ENCODE measurements around the gene USP48.
"Not testable (repeated sequence)": the region's sequence is repeated elsewhere in the genome, so short reads cannot be mapped to it uniquely, and the experiment has no call there.

The USP48 gene

DNA sequence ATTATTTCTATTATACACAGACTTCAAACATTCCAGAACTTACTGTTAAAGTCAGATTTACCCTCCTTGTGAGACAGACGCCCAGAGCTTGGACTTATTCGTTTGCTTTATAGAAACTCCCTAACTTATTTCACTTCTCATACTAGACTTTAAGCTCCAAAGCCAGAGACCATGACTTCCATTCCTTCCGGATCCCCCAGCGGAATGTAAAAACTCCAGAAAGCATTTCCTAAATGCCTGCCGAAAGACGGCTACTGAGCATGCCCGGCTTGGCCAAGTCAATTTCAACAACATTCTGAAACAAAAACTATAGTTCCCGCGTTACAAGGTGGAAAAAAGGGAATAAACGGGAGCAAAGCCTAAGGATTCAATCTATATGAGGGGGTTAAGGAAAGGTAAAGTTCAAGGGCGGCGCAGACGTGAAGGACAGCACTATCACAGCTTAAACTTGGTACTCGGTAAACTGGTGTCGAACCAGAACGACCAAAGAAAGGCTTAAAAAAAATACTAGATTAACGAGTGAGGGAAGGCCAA, 1.1 kb downstream of the USP48 start:
- Histone ChIP-seq H3K36me3 (ENCODE audit: low read length) (no peaks in the 10 kb centered on the region), H2AFZ (ENCODE audit: low read depth, low read length, severe bottlenecking) (peak overlapping the region; percentile 30)
- TF ChIP-seq, protein P1, sequence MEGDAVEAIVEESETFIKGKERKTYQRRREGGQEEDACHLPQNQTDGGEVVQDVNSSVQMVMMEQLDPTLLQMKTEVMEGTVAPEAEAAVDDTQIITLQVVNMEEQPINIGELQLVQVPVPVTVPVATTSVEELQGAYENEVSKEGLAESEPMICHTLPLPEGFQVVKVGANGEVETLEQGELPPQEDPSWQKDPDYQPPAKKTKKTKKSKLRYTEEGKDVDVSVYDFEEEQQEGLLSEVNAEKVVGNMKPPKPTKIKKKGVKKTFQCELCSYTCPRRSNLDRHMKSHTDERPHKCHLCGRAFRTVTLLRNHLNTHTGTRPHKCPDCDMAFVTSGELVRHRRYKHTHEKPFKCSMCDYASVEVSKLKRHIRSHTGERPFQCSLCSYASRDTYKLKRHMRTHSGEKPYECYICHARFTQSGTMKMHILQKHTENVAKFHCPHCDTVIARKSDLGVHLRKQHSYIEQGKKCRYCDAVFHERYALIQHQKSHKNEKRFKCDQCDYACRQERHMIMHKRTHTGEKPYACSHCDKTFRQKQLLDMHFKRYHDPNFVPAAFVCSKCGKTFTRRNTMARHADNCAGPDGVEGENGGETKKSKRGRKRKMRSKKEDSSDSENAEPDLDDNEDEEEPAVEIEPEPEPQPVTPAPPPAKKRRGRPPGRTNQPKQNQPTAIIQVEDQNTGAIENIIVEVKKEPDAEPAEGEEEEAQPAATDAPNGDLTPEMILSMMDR (IDR thresholded peaks at IDR 0.05; ENCODE audit: insufficient read depth, low read length, poor library complexity, severe bottlenecking): no peak

DNA sequence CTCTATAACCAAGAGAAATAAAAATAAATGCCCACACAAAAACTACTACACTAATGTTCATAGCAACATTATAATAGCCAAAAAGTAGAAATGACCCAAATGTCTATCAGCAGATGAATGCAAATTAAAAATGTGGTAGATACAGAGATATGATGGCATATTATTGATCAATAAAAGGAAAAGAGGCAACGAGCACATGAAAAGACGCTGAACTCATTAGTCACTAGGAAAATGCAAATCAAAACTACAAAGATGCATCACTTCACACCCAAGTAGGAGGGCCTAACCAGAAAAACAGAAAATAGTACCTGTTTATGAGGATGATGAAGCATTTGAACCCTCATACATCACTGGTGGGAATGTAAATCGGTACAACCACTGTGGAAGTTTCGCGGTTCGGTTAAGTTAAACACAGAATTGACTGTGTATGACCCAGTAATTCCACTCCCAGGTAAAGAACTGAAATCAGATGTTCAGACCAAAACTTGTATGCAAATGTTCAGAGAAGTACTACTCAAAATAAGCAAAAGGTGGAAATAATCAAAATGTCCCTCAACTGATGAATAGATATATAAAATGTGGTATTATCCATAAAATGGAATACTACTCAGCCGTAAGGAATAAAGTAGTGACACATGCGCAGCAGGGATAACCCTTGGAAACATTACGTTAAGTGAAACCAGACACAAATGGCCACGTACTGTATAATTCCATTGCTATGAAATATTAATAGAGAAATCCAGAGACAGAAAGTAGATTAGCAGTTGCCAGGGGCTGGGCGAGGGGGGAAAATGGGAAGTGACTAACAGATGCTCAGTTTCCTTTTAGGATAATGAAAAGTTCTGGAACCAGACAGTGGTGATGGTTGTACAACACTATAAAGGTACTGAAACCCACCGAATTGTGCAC, 3.1 kb downstream of the USP48 start:
- Histone ChIP-seq H4K20me1 (ENCODE audit: low read depth, low read length) (peaks cover 4% of the 10 kb centered on the region; the same call in 1 of the 2 replicates), H3K4me2 (ENCODE audit: low read depth, low read length, poor library complexity, severe bottlenecking) (peak overlapping the region; percentile 39), H3K36me3 (ENCODE audit: low read length) (no peaks in the 10 kb centered on the region)

More for the DNA sequence above, 1.1 kb downstream of the USP48 start:
- Histone ChIP-seq H3K4me3 (ENCODE audit: insufficient read depth, low read length, poor library complexity, severe bottlenecking) (peak overlapping the region; percentile 79), H3K27ac (ENCODE audit: low read depth, low read length) (peak overlapping the region; percentile 97; the same call in 1 of the 2 replicates), H3K79me2 (ENCODE audit: insufficient read depth, low read length) (peaks cover 58% of the 10 kb centered on the region), H4K20me1 (ENCODE audit: low read depth, low read length) (peaks cover 4% of the 10 kb centered on the region; the same call in 1 of the 2 replicates), H3K9ac (ENCODE audit: low read length) (peak overlapping the region; percentile 93), H3K27me3 (ENCODE audit: low read length) (no peaks in the 10 kb centered on the region), H3F3A (ENCODE audit: insufficient read depth) (peaks cover 4% of the 10 kb centered on the region; the same call in 1 of the 2 replicates), H3K4me2 (ENCODE audit: low read depth, low read length, poor library complexity, severe bottlenecking) (peak overlapping the region; percentile 86), H3K9me3 (ENCODE audit: insufficient read depth, low read length) (no peaks in the 10 kb centered on the region), H3K9me2 (replicated peaks; ENCODE audit: insufficient read depth, low read length) (no peaks in the 10 kb centered on the region)

DNA sequence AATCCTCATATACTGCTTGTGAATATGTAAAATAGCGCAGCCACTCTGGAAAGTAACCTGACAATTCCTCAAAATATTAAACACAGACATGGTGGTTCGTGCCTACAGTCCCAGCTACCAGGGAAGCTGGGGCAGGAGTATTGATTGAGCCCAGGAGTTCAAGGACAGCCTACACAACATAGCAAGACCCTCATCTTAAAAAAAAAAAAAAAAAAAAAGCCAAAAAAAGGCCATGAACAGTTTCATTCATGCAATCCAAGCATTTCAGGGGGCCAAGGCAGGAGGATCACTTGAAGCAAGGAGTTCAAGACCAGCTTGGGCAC, 4.6 kb downstream of the USP48 start:
- Histone ChIP-seq H3F3A (ENCODE audit: insufficient read depth) (peaks cover 3% of the 10 kb centered on the region; the same call in 1 of the 2 replicates), H3K9me2 (replicated peaks; ENCODE audit: insufficient read depth, low read length) (no peaks in the 10 kb centered on the region), H3K4me2 (ENCODE audit: low read depth, low read length, poor library complexity, severe bottlenecking) (no peak overlapping the region), H3K27ac (ENCODE audit: low read depth, low read length) (no peak overlapping the region), H3K4me3 (ENCODE audit: insufficient read depth, low read length, poor library complexity, severe bottlenecking) (no peak overlapping the region), H3K36me3 (ENCODE audit: low read length) (no peaks in the 10 kb centered on the region), H3K9me3 (ENCODE audit: insufficient read depth, low read length) (no peaks in the 10 kb centered on the region), H3K79me2 (ENCODE audit: insufficient read depth, low read length) (peaks cover 92% of the 10 kb centered on the region), H2AFZ (ENCODE audit: low read depth, low read length, severe bottlenecking) (no peak overlapping the region), H4K20me1 (ENCODE audit: low read depth, low read length) (peaks cover 8% of the 10 kb centered on the region; the same call in 1 of the 2 replicates), H3K27me3 (ENCODE audit: low read length) (no peaks in the 10 kb centered on the region), H3K9ac (ENCODE audit: low read length) (no peak overlapping the region)
- TF ChIP-seq, protein P1 (IDR thresholded peaks at IDR 0.05; ENCODE audit: insufficient read depth, low read length, poor library complexity, severe bottlenecking): no peak
- TF ChIP-seq EZH2phosphoT487 (conservative IDR thresholded peaks at IDR 0.05; ENCODE audit: low read length): no peak

More for the DNA sequence above, 3.1 kb downstream of the USP48 start:
- Histone ChIP-seq H2AFZ (ENCODE audit: low read depth, low read length, severe bottlenecking) (no peak overlapping the region), H3K79me2 (ENCODE audit: insufficient read depth, low read length) (peaks cover 77% of the 10 kb centered on the region), H3K27me3 (ENCODE audit: low read length) (no peaks in the 10 kb centered on the region), H3F3A (ENCODE audit: insufficient read depth) (peaks cover 4% of the 10 kb centered on the region; the same call in 1 of the 2 replicates), H3K9ac (ENCODE audit: low read length) (no peak overlapping the region), H3K9me2 (replicated peaks; ENCODE audit: insufficient read depth, low read length) (no peaks in the 10 kb centered on the region), H3K4me3 (ENCODE audit: insufficient read depth, low read length, poor library complexity, severe bottlenecking) (peak overlapping the region; percentile 6), H3K27ac (ENCODE audit: low read depth, low read length) (peak overlapping the region; percentile 11; the same call in 1 of the 2 replicates), H3K9me3 (ENCODE audit: insufficient read depth, low read length) (no peaks in the 10 kb centered on the region)
- no peak for TF ChIP-seq EZH2phosphoT487 (conservative IDR thresholded peaks at IDR 0.05; ENCODE audit: low read length)
- TF ChIP-seq, protein P1 (IDR thresholded peaks at IDR 0.05; ENCODE audit: insufficient read depth, low read length, poor library complexity, severe bottlenecking): no peak

DNA sequence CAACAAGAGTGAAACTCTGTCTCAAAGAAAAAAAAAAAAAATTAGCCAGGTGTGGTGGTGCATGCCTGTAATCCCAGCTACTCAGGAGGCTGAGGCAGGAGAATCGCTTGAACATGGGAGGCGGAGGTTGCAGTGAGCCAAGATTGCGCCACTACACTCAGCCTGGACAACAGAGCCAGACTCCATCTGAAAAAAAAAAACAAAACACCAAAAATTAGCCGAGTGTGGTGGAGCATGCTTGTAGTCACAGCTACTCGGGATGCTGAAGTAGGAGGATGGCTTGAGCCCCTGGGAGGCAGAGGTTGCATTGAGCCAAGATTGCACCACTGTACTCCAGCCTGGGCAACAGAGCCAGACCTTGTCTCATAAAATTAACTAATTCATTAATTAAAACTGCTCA, 6.0 kb downstream of the USP48 start:
- H3K36me3 ChIP-seq (ENCODE audit: low read length); H3K9ac ChIP-seq (ENCODE audit: low read length); H3K4me2 ChIP-seq (ENCODE audit: low read depth, low read length, poor library complexity, severe bottlenecking); H3K27ac ChIP-seq (ENCODE audit: low read depth, low read length); H3K9me3 ChIP-seq (ENCODE audit: insufficient read depth, low read length); H2AFZ ChIP-seq (ENCODE audit: low read depth, low read length, severe bottlenecking); H3F3A ChIP-seq (ENCODE audit: insufficient read depth); H3K27me3 ChIP-seq (ENCODE audit: low read length); H3K4me3 ChIP-seq (ENCODE audit: insufficient read depth, low read length, poor library complexity, severe bottlenecking); H3K9me2 ChIP-seq (replicated peaks; ENCODE audit: insufficient read depth, low read length): not testable (repeated sequence)
- peaks cover 98% of the 10 kb centered on the region for H3K79me2 ChIP-seq (ENCODE audit: insufficient read depth, low read length)
- H4K20me1 ChIP-seq (ENCODE audit: low read depth, low read length): peaks cover 12% of the 10 kb centered on the region; the same call in 1 of the 2 replicates
